ENCODE data around the gene PRDM11. TPM values are rescaled to one million over a fixed set of nuclear protein-coding genes. Genes with fewer than 3 reads are reported as not detected.

Gene PRDM11
- total RNA-seq, 2 experiments from 2014 or later, result 2.5 to 3.4 TPM

DNA sequence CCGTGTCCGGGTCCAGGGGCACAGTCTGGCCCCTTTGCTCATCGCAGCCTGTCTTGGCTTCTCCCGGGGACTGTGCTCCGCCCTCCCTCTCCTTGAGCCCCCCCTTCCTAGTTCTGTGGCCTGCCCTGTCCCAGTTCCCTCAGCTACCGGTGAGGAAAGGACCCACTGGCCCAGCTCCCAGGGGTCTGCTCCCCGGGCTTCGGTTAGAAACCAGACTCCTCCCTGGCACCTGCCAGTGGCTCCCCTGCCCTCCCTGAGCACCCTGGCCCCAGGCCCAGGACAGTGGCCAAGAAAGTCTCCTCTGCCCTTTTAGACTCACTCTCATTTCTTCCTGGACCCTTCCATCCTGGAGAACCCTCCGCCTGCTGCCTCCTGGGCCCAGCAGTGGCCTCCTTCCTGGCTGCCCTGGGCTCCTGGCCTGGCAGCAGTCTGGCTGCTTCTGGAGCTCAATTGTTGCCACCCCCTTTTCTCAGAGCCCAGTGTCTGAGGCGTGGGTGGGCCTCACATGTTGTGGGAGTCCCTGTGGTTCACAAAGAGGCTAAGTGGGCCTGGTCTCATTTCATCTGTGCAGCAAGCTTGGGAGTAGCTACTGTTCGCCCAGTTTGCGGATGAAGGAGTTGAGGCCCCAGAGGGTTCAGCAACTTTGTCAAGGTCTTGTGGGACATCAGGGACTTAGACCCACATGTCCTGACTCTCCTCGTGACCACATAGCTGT, 12.6 kb downstream of the PRDM11 start:
- H3K4me3 ChIP-seq (ENCODE audit: low read length), result no peak overlapping the region
- TF ChIP-seq, protein P1, sequence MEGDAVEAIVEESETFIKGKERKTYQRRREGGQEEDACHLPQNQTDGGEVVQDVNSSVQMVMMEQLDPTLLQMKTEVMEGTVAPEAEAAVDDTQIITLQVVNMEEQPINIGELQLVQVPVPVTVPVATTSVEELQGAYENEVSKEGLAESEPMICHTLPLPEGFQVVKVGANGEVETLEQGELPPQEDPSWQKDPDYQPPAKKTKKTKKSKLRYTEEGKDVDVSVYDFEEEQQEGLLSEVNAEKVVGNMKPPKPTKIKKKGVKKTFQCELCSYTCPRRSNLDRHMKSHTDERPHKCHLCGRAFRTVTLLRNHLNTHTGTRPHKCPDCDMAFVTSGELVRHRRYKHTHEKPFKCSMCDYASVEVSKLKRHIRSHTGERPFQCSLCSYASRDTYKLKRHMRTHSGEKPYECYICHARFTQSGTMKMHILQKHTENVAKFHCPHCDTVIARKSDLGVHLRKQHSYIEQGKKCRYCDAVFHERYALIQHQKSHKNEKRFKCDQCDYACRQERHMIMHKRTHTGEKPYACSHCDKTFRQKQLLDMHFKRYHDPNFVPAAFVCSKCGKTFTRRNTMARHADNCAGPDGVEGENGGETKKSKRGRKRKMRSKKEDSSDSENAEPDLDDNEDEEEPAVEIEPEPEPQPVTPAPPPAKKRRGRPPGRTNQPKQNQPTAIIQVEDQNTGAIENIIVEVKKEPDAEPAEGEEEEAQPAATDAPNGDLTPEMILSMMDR (IDR thresholded peaks at IDR 0.05), result no peak
- Mint-ChIP-seq H3K9me3 (no peaks in the 10 kb centered on the region), H3K36me3 (ENCODE audit: low read depth) (no peaks in the 10 kb centered on the region), H3K4me1 (ENCODE audit: low read depth) (peaks cover 7% of the 10 kb centered on the region), H3K4me3 (no peak overlapping the region), H3K27me3 (no peaks in the 10 kb centered on the region), H3K27ac (no peak overlapping the region)
- H3K4me1 ChIP-seq (ENCODE audit: insufficient read depth, low read length), result no peaks in the 10 kb centered on the region
- no peak for DNase-seq
- ChIA-PET POLR2A (no interaction called here), CTCF (no interaction called here)
- no peaks in the 10 kb centered on the region for H3K27me3 ChIP-seq (ENCODE audit: control insufficient read depth in 1 of 2, insufficient read depth in 2 of 2, low read length in 2 of 2)
- no peak for ATAC-seq (ENCODE audit: poor library complexity)
- no peak overlapping the region for H3K27ac ChIP-seq (ENCODE audit: low read depth in 1 of 2, low read length in 2 of 2)
- no peaks in the 10 kb centered on the region for H3K36me3 ChIP-seq (ENCODE audit: insufficient read depth, low read length)
- intact Hi-C loops (cut with DNase I, micrococcal nuclease), result no loop called here
- no peaks in the 10 kb centered on the region for H3K9me3 ChIP-seq (ENCODE audit: control insufficient read depth in 1 of 2, insufficient read depth in 1 of 2, low read length in 2 of 2)

DNA sequence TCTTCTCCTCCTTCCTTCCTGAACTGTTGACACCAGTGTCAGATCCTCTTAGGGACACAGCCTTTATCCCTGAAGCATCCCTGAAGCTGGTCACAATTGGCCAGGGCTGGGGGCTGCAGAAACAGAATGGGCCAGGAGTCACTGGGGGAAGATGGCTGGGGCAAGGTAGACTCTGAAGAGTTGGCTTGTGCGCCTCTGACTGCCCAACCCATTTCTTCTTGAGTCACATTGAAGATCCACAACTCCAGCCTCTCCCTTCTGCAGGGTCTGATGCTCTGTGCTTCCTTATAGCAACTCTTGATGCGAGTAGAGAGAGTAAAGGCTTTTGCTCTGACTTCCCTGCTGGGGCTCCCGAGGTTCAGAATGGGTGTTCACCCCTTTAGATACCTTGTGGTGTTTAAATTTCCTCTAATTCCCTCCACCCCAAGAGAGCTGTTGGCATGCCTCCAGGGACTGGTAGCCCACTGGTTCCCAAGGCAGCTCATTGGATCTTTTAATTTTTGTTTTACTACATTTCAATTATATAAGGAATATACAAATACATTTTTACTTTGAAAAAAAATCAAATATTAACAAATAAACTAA, 13.4 kb downstream of the PRDM11 start:
- Mint-ChIP-seq H3K36me3 (ENCODE audit: low read depth) (no peaks in the 10 kb centered on the region), H3K27me3 (no peaks in the 10 kb centered on the region), H3K9me3 (no peaks in the 10 kb centered on the region), H3K4me3 (no peak overlapping the region), H3K27ac (no peak overlapping the region), H3K4me1 (ENCODE audit: low read depth) (peaks cover 7% of the 10 kb centered on the region)
- Histone ChIP-seq H3K27me3 (ENCODE audit: control insufficient read depth in 1 of 2, insufficient read depth in 2 of 2, low read length in 2 of 2) (no peaks in the 10 kb centered on the region), H3K4me1 (ENCODE audit: insufficient read depth, low read length) (no peaks in the 10 kb centered on the region), H3K36me3 (ENCODE audit: insufficient read depth, low read length) (no peaks in the 10 kb centered on the region), H3K4me3 (ENCODE audit: low read length) (no peak overlapping the region), H3K27ac (ENCODE audit: low read depth in 1 of 2, low read length in 2 of 2) (no peak overlapping the region), H3K9me3 (ENCODE audit: control insufficient read depth in 1 of 2, insufficient read depth in 1 of 2, low read length in 2 of 2) (no peaks in the 10 kb centered on the region)
- TF ChIP-seq, protein P1 (IDR thresholded peaks at IDR 0.05), result no peak
- ChIA-PET POLR2A (no interaction called here), CTCF (no interaction called here)
- DNase-seq (no peak), ATAC-seq (ENCODE audit: poor library complexity) (no peak)
- intact Hi-C loops (cut with DNase I, micrococcal nuclease), result no loop called here

DNA sequence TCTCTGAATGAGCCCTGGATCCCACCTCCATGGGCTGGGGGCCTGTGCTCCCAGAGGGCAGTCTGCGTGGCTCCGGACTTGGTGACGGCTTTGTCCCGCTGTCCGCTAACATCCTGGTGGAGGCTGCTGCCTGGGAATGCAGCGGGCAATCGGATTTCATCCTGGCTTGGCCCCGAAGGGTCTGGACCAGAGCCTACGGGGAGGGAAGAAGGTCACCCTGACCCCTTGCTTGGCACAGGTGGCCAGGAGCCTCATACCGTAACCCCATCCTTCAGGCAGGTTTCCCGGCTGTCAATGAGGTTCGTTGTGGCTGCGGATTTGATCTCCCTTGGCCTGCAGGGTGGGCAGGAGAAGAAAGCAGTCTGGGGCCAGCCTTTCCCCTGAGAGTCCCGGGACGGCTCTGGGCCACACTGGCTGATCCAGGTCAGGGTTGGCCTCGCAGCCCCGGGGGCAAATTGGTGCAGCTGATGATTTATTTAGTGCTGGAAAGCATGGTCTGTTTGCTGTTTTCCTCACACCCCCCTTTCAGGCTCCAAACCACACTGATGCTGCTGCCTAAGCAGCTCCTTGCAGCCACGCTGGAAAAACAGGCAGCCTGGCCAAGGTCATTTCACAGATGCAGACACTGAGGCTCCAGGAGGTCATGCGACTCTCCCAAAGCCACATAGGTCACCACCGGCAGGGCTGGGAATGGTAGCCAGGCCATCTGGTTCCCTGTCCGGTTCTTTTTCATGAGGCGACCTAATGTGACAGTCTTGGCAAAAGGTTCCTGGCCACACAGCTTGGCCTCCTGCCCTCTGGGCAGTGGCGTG, 15.0 kb downstream of the PRDM11 start:
- Mint-ChIP-seq H3K4me1 (ENCODE audit: low read depth) (peaks cover 6% of the 10 kb centered on the region), H3K9me3 (no peaks in the 10 kb centered on the region), H3K36me3 (ENCODE audit: low read depth) (no peaks in the 10 kb centered on the region), H3K27me3 (no peaks in the 10 kb centered on the region), H3K4me3 (no peak overlapping the region), H3K27ac (no peak overlapping the region)
- TF ChIP-seq, protein P1 (IDR thresholded peaks at IDR 0.05), result no peak
- no peaks in the 10 kb centered on the region for H3K4me1 ChIP-seq (ENCODE audit: insufficient read depth, low read length)
- POLR2A ChIA-PET, result no interaction called here
- no peak for DNase-seq
- H3K4me3 ChIP-seq (ENCODE audit: low read length), result no peak overlapping the region
- H3K36me3 ChIP-seq (ENCODE audit: insufficient read depth, low read length), result no peaks in the 10 kb centered on the region
- ATAC-seq (ENCODE audit: poor library complexity), result no peak
- CTCF ChIA-PET, result no interaction called here
- H3K27me3 ChIP-seq (ENCODE audit: control insufficient read depth in 1 of 2, insufficient read depth in 2 of 2, low read length in 2 of 2), result no peaks in the 10 kb centered on the region
- H3K9me3 ChIP-seq (ENCODE audit: control insufficient read depth in 1 of 2, insufficient read depth in 1 of 2, low read length in 2 of 2), result no peaks in the 10 kb centered on the region
- no peak overlapping the region for H3K27ac ChIP-seq (ENCODE audit: low read depth in 1 of 2, low read length in 2 of 2)
- intact Hi-C loops (cut with DNase I, micrococcal nuclease), result no loop called here
